Measurements from ENCODE around the gene IRF6. TPM values are rescaled to one million over a fixed set of nuclear protein-coding genes. Genes with fewer than 3 reads are reported as not detected.

The IRF6 gene
- total RNA-seq, 2 experiments from 2014 or later = 1.2 TPM

- H3K4me3 Mint-ChIP-seq = no peak overlapping the region
- ChIA-PET CTCF (interaction anchor here (0.6 to 3.8 kb wide), 4 partner anchors 27 to 42 kb away, joined by 3 to 23 read pairs (median 3); no protein-coding TSS in a partner anchor), POLR2A (no interaction called here)
- H3K36me3 Mint-ChIP-seq (ENCODE audit: low read depth) = no peaks in the 10 kb centered on the region
- H3K9me3 Mint-ChIP-seq = peaks cover 1% of the 10 kb centered on the region
- intact Hi-C loops (cut with micrococcal nuclease) = no loop called here
- ATAC-seq (no peak), DNase-seq (no peak)
- peaks cover 6% of the 10 kb centered on the region for H3K27me3 Mint-ChIP-seq
- H3K27ac Mint-ChIP-seq = no peak overlapping the region
- no peak for TF ChIP-seq CTCF (IDR thresholded peaks at IDR 0.05)
- H3K4me1 Mint-ChIP-seq (ENCODE audit: low read depth) = peaks cover 3% of the 10 kb centered on the region
Measured at GRCh38 chr1:209790286-209791193, 15.4 kb downstream of the IRF6 start.

- TF ChIP-seq CTCF (IDR thresholded peaks at IDR 0.05) = no peak
- DNase-seq (no peak), ATAC-seq (no peak)
- Mint-ChIP-seq H3K4me3 (no peak overlapping the region), H3K9me3 (peaks cover 1% of the 10 kb centered on the region), H3K36me3 (ENCODE audit: low read depth) (peaks cover 9% of the 10 kb centered on the region), H3K27ac (no peak overlapping the region), H3K4me1 (ENCODE audit: low read depth) (peaks cover 12% of the 10 kb centered on the region), H3K27me3 (peaks cover 4% of the 10 kb centered on the region)
- intact Hi-C loops (cut with micrococcal nuclease) = no loop called here
- POLR2A ChIA-PET = no interaction called here
- CTCF ChIA-PET = no interaction called here
Measured at GRCh38 chr1:209789245-209789644, 16.7 kb downstream of the IRF6 start.

DNA sequence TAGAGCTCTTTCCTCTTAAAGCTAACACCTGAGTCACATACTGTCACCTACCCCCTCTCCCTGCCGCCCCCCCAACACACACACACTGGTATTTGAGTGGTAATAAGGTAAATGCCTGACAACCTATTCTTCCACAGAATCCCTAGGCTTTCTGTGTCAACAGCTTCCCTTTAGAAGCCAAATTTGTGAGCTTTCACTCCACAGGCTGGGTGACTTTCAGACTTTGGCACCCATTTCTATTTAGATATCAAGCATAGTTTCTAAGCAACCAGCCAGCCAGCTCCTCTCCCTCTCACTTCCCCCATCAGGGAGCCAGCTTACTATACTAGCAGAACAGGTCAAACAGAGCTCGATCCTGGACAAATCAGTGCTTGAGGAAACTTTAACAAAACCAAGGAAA lies 18.4 kb downstream of the IRF6 start:
- H3K4me3 Mint-ChIP-seq = no peak overlapping the region
- H3K27me3 Mint-ChIP-seq = no peaks in the 10 kb centered on the region
- intact Hi-C loops (cut with micrococcal nuclease) = no loop called here
- no peak overlapping the region for H3K27ac Mint-ChIP-seq
- H3K4me1 Mint-ChIP-seq (ENCODE audit: low read depth) = peaks cover 27% of the 10 kb centered on the region
- peaks cover 23% of the 10 kb centered on the region for H3K36me3 Mint-ChIP-seq (ENCODE audit: low read depth)
- ATAC-seq (no peak), DNase-seq (no peak)
- ChIA-PET CTCF (interaction anchor here (0.7 to 6.0 kb wide), 7 partner anchors 10 to 468 kb away, joined by 3 to 45 read pairs (median 3); partner anchors contain the start of gene UTP25), POLR2A (interaction anchor here (1.3 to 2.2 kb wide), 3 partner anchors 13 to 24 kb away, joined by 4 to 17 read pairs (median 4); no protein-coding TSS in a partner anchor)
- TF ChIP-seq CTCF (IDR thresholded peaks at IDR 0.05) = no peak
- H3K9me3 Mint-ChIP-seq = no peaks in the 10 kb centered on the region

DNA sequence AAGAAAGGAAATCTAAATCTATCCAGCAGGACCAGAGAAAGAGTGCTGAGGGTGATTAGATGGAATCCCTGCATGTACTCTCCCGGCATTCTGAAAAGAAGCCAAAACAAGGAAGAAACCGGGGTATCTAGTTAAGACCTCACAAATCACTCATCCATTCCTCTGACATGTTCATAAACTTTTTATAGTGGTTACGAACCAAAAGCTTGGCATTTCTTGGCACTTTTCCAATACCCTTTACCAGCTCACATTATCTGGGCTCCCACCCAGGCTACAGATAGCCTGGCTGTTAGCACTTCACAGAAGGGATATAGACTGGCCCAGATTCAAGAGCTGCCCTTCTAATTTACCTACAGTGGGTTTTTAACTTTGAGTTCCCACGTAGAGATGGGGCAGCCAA lies 19.8 kb downstream of the IRF6 start:
- intact Hi-C loops (cut with micrococcal nuclease) = no loop called here
- TF ChIP-seq CTCF (IDR thresholded peaks at IDR 0.05) = no peak
- no peak for ATAC-seq
- no peak for DNase-seq
- ChIA-PET POLR2A (interaction anchor here (0.9 to 4.1 kb wide), 4 partner anchors 12 to 35 kb away, joined by 3 to 40 read pairs (median 11); no protein-coding TSS in a partner anchor), CTCF (interaction anchor here (0.9 to 6.0 kb wide), 3 partner anchors 11 to 37 kb away, joined by 3 to 45 read pairs (median 3); no protein-coding TSS in a partner anchor)
- Mint-ChIP-seq H3K4me1 (ENCODE audit: low read depth) (peaks cover 31% of the 10 kb centered on the region), H3K36me3 (ENCODE audit: low read depth) (peaks cover 34% of the 10 kb centered on the region), H3K4me3 (no peak overlapping the region), H3K27ac (no peak overlapping the region), H3K9me3 (no peaks in the 10 kb centered on the region), H3K27me3 (no peaks in the 10 kb centered on the region)

DNA sequence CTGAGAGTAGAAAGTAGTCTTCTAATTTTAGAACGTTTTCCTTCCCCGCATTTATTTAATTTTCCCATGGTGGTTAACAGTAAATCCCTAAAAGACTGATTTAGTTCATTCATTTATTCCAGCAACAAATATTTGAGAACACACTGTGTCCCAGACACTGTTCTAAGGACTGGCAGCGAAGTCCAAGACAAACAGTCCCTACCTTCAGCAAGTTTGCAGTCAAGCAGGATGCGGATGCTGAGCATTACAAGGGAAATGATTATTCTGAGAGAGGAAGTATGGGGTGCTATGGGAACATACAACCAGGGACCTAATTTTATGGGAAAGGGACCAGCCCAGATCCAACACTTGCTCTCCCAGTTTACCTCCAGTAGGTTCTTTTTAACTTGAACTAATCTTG lies 20.4 kb downstream of the IRF6 start:
- ChIA-PET POLR2A (interaction anchor here (0.9 to 4.1 kb wide), 4 partner anchors 12 to 34 kb away, joined by 3 to 62 read pairs (median 22); no protein-coding TSS in a partner anchor), CTCF (interaction anchor here (1.1 to 6.0 kb wide), 3 partner anchors 17 to 38 kb away, joined by 3 to 45 read pairs (median 17); no protein-coding TSS in a partner anchor)
- Mint-ChIP-seq H3K27ac (peak overlapping the region; percentile 96), H3K4me1 (ENCODE audit: low read depth) (peaks cover 31% of the 10 kb centered on the region), H3K9me3 (no peaks in the 10 kb centered on the region), H3K4me3 (peak overlapping the region; percentile 96), H3K36me3 (ENCODE audit: low read depth) (peaks cover 36% of the 10 kb centered on the region), H3K27me3 (no peaks in the 10 kb centered on the region)
- DNase-seq (no peak), ATAC-seq (no peak)
- TF ChIP-seq CTCF (IDR thresholded peaks at IDR 0.05) = no peak
- intact Hi-C loops (cut with micrococcal nuclease) = loop anchor here (2.0 kb wide), 1 partner anchor 31 kb away; no protein-coding TSS in a partner anchor

Measured in activated CD8-positive, alpha-beta T cell treated with anti-CD3 and anti-CD28 coated beads for 36 hours (primary cell).